GM18873 (cell line): ENCODE results near the gene HCFC1R1.

ENCODE experiments used
- ATAC-seq: cut with Tn5 transposase; IDR thresholded peaks from one replicate; pipeline ENCODE4 v1.9.1; 2021; ENCODE audit warnings: mild to moderate bottlenecking, moderate library complexity, moderate number of reproducible peaks; ENCODE audit not compliant: unreplicated experiment, low FRiP score

Gene HCFC1R1

DNA sequence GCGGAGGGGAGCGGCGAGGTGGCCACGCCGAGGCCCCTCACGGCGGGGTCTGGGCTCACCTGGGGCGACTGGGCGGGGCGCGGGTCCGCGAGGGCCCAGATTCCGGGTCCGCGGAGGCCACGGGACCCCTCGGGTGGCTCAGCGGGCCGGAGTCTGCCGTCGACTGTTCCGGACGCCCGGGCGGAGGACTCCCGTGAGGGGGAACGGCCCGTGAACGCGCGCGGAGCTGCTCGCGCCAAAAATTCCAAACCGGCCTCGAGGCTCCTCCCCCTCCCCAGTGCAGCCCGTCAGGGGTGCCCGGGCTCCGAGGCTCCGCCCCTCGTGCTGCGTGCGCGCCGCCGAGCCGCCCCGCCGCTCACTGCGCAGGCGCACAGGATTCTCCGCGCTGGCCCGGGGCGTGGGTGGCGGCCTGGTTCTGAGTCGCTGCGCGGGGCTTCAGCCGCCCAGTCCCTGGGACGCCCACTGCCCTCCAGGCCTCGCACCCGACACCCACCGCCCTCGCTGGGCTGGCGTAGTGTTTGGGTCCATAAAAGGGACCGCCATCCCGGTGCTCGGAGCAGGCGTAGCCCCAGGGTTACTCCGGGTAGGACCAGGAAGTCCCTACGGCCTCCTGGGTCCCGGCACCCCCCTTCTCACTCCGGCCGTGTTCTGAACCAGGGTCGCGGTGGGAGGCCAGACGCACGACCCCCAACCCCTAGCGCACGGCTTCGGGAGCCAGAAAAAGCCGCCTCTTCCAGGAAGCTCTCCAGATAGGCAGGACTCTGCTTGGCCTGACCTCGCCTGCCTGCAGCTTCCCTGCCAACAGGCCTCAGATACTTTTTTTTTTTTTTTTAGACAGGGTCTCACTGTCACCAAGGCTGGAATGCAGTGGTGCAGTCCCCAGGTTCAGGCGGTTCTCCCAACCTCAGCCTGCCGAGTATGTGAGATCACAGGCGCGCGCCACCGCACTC, 43.2 kb downstream of the HCFC1R1 start, which contains the start of gene PKMYT1:
Gene PKMYT1 (minus strand): TSS at position 220 of the 950 bp plus-strand sequence. CDS start 789 bp downstream, outside the sequence.
- peak; percentile 53 for ATAC-seq

- no peak for ATAC-seq
Measured at GRCh38 chr16:2979669-2980226, 44.0 kb downstream of the HCFC1R1 start.

DNA sequence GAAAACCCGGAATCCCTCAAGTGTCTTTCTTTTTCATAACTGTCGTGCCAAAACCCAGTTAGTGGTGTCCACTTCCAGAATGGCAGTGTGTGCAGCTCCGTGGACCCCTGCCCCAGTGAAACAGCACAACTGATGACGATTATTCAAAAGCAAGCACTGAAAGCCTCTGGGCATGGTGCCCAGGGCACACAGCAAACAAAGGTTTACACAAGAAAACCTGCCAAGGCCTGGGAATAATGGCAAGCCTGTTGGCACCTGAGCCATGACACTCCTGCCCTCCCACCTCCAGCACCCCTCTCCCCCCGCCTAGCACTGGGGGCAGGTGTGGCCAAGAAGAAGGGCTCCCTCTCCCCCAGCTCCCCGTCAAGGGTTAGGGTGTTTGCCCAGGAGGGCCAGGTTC, 46.3 kb downstream of the HCFC1R1 start:
- ATAC-seq, result no peak

DNA sequence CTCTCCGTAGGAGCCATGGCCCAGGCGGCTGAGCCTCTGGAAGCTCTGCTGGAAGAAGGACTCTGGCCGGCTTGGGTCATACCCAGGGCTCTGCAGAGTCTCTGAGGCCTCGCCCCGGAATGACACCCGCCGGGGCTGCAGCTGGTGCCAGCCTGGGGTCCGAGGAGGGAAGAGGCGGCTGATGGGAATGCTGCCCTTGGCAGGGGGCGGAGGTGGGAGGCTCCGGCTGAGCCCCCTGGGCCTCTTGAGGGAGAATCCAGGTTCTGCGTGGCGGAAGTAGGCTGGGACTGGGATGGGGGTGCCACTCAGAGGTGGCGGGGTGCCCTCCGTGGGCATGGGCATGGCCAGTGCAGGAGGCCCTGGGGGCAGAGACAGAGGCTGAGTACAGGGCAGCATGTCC, 47.1 kb downstream of the HCFC1R1 start:
- ATAC-seq, result no peak

- no peak for ATAC-seq
Measured at GRCh38 chr16:2976201-2976600, 47.5 kb downstream of the HCFC1R1 start.

- ATAC-seq, result no peak
Measured at GRCh38 chr16:2975161-2975795, 48.5 kb downstream of the HCFC1R1 start.

DNA sequence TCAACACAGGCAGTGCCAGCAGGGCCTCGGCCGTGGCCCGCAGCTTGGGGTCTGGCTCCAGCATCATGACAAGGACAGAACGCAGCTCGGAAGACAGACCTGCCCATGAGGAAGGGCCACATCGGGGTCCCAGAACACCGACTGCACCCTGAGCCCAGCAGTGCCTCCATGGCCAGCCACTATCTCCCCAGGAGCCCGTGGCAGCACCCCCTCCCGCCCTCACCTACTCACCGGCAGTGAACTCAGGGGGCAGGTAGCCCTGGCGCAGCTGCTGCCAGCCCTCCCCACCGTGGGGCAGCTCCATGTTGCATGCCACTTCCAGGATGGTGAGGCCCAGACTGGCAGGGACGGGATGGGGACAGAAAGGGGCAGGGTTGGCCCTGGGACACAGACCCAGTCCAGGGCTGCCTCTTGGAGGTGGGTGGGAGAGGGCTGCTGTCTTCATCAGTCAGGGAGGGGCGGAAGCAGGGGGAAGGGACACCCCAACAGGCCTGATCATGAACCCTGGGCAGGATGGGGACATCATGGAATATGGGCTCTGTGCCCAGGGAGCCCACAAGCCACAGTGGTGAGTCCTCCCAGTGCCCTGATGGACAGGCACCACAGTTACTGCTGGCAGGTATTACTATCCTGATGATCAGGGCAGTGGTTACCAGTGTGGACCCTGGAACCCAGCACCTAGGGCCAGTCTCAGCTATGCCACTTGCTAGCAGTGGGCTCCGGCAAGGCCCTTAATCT, 49.3 kb downstream of the HCFC1R1 start:
- ATAC-seq, result no peak

DNA sequence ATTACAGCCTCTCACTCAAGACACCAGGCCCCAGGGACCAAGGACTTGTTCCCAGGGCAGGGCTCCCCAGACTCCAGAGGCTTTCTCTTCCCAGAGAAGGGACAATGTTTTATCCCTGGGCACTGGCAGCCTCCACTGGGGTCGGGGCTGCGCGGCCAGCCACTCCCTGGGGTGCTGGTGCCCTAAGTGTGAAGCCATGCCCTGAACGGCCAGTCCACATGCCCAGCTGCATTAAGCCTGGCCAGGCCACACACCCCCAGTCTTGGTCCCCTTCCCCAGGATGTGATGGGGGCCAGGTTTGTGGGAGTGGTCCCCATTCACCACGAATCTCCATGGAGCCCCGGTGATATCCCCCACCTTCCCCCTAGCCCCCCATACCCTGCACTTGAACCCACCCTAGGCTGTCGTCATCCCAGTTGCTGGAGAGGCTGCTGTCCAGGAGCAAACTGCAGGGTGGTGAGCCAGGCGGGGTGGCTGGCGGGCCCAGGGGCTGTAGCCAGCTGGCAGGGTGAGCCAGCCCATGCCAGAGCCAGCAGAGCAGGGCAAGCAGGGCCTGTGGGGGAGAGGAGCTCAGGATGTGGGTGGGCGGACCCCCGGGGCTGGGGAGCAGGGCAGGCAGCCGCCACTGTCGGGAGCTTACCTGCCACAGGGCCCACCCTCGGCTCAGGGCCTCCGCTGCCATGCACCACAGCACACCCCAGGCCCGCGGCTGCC, 50.0 kb downstream of the HCFC1R1 start:
- ATAC-seq, result no peak

- ATAC-seq, result no peak
Measured at GRCh38 chr16:2973093-2973492, 50.6 kb downstream of the HCFC1R1 start.
